NCI-H82 (cell line): ENCODE results near the gene IDI1.
"Not testable (repeated sequence)": the region's sequence is repeated elsewhere in the genome, so short reads cannot be mapped to it uniquely, and the experiment has no call there.

ENCODE experiments used
- DNase-seq: peaks from one replicate; lab custom pipeline; 2025; lab: John Stamatoyannopoulos, UW

IDI1 gene

DNA sequence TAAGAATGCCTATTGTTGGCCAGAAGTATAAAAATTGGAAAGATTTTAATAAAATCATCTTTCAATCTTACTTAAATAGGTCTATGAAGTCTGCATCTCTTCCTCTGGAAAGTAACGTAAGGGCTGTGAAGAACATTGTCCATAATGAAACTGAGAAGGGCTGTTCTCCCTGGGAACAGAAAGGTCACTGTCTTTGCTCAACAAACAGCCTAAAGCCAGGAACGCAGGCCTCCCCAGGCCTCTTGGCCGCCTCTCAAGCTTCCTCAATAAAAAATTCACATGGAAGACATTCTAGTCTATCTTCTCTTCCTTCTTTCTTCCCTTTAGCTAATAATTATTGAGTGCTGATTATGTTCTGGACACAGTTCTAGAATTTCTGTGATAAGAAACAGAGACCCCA lies 14.2 kb downstream of the IDI1 start:
- no peak for DNase-seq

DNA sequence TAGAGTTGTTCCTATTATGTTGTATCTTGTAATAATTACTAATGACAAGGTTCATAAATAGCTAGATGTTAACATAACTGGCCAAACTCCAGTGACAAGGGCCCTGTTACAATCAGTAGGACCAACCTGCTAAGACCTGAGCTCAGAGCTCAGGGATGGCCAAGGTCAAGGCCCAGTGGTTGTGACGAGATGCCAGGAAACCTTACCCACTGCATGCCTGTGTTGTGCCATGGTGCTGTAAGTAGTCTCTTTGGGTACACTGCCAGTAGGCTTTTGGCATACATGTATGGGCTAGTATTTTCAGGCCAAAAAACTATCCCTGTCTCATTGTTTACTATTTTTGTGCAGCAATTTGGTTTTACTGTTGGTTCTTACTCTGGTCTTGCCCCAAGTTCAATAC lies 15.3 kb downstream of the IDI1 start:
- no peak for DNase-seq

DNA sequence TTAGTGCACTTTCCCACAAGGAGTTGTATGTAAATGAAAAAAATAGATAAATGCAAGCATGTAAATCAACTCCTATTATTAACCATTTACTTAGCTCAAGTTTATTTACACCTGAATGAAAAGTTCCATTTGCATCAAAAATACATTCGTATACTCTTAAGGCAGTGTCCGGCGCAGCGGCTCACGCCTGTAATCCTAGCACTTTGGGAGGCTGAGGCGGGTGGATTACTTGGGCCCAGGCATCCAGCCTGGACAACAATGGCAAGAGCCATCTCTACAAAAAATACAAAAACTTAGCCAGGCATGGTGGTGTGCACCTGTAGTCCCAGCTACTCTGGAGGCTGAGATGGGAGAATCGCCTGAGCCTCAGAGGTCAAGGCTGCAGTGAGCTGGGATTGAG lies 19.1 kb downstream of the IDI1 start:
- no peak for DNase-seq

DNA sequence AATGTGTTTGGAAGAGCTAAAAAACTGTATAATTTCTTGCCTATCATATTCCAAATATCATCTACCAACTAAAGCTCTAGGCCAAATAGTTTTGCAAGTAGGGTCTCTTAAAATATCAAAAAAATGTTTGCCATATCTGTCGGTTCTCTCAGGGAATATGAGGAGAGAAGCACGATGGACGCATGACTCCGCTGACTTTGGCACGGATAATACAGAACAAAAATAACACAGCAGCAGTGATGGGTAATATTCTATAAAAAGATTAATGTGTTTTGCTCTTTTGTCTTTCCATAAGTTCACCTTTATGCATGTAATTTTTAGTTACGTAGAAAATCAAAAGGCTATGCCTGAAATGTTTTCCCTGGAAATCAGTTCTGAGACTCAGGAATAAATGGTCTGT lies 22.3 kb downstream of the IDI1 start:
- DNase-seq, result no peak

DNA sequence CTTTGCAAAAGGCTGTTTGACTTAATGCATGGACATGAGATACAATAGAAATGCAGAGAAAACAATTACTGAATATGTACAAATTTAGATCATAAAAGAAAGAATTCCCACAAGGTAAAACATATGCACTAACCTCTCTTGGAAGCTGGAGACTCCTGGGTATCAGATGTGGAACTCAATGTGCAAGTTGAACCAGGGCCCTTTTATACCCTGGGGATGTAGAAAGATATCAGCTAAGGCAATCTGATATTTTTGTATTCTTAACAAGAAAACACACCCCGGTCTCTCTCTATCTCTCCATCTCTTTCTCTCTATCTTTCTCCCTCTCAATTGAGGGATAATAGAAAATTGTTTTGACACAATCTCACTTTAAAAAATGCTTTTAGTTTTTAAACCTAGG lies 23.2 kb downstream of the IDI1 start, which contains the start of gene IDI2:
IDI2 (minus strand) TSS at position 177 of the 400 bp plus-strand sequence. CDS start 1,136 bp downstream, outside the sequence.
- no peak for DNase-seq

DNA sequence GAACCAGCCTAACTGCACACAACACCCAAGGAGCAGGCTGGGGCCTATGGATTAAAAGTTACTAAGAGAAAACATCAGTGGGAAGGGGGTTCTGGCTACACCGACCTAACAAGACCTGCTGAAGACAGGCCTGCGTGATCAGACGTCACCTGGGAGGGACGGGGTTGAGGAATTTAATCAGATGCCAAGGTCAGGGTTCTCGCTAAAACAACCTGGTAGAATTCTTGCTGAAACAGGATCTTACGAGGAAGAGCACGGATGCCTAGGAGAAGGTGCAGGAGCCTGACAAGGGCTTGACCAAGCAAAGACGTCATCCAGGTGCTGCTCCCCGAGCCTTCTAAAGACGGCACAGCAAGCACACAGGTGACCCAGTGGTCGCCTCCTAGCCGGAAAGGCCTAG lies 24.8 kb downstream of the IDI1 start:
- no peak for DNase-seq

DNA sequence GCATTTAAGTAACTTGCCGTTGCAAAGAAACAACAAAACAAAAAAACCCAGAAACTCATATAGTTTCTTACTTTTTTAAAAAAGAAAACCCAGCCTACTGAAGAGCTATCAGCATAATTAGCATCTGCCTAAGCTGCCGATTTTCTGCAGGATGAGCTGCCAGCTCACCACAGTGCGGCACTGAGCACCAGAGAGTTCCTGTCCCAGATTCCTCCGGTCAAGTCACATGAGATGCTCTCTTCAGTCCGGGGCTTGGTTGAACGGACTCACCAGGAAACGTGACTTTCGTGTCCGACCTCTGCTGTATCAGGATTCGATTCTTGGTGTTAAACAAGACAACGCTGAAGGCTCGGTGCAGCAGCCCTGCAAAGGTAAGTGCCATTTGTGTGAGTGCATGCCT lies 26.5 kb downstream of the IDI1 start:
- DNase-seq, result peak; percentile 14

DNA sequence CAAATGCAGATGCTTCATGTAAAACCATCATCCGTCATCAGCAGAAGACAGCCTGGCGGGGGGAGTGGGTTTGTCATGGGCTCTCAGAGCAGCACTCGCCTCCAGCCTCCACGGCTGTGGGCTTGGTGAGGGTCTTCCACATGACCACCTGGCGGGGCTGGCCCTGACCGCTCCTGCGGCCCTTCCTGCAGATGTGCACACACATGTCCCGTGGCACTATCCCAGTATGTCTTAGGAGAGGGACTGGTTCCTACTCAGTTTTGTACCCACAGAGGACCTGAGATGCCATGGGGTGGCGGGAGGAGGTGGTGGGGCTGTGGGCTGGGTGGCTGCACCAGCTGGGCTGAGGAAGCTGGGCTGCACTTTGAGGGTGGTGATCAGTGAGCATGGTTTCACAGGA lies 28.0 kb downstream of the IDI1 start:
- no peak for DNase-seq

DNA sequence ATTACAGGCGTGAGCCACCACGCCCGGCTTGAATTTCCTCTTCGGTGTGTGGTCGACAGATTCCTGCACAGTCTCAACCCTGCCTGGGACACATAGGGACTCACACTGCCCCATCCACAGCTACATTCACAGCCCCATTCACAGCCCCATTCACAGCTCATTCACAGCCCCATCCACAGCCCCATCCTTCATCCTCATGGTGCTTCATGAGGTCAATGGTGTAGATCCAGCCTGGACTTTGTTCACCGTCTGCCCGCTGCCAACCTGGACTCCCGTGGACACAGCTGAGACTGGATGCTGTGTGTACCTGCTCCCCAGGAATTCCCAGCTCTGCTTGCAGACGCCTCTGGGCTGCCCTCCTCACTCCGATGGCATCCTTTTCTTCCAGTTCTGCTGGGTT lies 28.5 kb downstream of the IDI1 start:
- no peak for DNase-seq

DNA sequence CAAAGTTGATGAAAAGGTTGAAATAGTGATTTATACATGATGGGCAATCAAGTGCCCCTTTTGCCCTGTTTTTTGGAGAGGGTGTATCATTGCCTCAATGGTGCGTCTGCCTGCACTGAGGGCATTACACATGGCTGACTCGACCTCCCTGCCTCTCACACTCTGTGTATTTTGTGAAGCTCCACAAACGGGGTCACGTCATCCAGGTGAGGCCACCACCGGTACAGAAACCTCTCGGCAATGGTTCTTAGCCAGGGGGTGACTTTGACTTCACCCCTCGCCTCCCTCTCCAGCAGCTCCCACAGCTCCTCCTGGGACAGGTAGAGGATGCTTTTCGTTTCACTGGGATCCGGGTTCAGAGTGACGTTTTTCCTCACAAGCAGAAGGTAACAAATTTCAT lies 29.6 kb downstream of the IDI1 start:
- DNase-seq, result no peak

DNA sequence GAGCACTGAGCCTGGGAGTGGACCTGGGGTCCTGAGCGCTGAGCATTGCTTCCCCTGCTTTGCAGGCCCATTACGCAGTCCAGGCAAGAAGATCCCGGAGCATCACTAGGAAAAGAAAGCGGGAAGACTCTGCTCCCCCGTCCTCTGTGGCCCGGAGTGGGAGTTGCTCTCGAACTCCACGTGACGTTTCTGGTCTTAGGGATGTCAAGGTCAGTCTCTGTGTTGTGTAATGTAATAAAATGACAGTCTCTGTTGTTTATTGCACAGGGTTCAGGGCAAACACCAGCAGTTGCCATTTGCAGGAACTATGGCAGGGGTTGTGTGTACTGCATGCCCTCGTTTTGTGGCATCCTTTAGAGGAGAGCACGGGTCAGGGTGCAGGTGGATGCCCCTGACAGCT lies 33.2 kb downstream of the IDI1 start:
- no peak for DNase-seq

DNA sequence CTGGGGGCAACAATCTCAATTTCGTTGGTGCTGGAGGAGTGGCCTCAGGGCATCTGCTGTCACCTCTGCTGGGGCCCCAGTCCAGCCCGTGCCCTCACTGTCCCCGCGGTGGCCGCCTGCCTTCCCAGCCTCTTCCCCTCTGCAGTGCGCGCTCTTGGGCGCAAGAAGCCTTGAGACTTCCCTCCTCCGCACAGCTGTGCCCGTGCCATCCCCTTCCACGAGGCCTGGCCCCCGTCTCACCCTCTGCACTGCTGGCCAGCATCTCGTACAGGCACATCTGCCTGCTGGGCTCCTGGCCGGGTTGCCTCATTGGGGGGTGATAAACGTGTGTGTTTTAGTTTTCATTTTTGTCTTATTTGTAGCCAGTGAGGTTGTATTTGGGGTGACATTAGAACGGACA lies 37.2 kb downstream of the IDI1 start:
- no peak for DNase-seq

DNA sequence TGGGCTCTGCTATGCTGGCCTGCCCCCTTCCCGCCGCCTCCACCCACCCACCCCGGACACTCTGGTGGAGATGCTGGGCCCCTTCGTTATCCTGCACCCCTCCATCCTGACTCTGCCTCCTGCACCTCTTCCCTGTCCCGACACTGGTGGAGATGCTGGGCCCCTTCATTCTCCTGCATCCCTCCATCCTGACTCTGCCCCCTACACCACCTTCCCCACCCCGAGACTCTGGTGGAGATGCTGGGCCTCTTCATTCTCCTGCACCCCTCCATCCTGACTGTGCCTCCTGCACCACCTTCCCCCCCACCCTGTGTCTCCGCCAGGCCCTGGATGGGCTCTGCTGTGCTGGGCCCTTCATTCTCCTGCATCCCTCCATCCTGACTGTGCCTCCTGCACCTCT lies 38.2 kb downstream of the IDI1 start:
- DNase-seq, result no peak

DNA sequence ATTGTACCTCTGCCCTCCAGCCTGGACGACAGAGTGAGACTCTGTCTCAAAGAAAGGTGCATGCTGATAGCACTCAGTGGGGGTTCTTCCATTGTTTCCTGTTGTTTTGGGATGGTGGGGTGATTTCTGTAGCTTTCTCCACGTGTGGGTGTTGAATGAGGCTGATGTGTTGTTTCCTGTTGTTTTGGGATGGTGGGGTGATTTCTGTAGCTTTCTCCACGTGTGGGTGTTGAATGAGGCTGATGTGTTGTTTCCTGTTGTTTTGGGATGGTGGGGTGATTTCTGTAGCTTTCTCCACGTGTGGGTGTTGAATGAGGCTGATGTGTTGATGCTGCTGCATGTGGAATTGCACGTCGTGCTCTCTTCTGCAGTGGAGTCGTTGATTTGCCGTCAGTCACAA lies 39.0 kb downstream of the IDI1 start:
- DNase-seq, result not testable (repeated sequence)

DNA sequence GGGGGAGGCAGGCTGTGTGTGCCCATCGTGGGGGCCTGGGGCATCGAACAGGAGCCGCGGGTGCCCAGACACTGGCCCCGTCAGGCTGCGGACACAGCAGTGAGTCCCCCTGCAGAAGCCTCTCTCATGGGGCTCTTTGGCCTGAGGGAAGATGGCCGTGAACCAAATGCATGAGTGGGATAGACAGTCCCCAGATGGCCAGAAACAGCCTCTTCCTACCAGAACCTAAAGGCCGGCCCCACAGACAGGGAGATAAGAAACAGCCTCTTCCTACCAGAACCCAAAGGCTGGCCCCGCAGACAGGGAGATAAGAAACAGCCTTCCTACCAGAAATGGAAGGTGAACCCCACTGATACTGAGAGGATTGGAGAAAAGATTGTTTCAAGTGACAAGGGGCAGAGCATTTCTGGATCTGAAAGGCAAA lies 39.8 kb downstream of the IDI1 start:
- no peak for DNase-seq

DNA sequence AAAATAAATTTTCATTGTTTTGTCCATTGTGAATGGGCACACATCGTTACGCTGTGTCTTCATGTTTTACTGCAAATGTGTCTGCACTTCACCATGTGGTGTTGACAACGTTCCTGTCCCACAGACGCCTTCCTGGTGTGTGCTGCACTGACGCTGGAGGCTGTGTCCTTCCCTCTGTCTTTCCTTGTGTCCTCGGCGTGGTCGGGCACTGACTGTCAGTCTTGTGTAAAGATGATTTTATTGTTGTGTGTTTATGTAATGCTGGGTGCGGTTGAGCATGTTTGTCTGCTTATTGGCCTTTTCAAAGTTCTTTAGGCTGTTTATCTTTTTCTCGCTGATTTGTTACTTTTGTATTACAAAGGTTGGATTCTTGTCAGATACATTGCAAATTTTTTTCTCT lies 41.3 kb downstream of the IDI1 start:
- no peak for DNase-seq

DNA sequence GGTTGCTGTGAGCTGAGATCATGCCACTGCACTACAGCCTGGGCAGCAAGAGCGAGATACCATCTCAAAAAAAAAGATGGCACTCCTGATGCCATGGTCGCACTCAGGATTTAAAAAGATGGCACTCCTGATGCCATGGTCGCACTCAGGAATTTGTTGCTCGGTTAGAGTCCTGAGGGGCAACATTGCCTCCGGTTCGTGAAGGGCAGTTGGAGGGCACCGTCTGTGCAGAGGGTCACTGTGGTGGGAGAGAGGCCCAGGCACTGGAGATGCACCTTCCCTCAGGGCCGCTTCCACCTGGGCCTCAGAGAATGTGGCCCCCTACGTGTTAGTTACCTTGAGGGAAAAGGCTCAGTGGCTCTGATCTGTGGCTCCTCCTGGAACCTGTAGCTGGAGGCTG lies 42.3 kb downstream of the IDI1 start:
- no peak for DNase-seq

DNA sequence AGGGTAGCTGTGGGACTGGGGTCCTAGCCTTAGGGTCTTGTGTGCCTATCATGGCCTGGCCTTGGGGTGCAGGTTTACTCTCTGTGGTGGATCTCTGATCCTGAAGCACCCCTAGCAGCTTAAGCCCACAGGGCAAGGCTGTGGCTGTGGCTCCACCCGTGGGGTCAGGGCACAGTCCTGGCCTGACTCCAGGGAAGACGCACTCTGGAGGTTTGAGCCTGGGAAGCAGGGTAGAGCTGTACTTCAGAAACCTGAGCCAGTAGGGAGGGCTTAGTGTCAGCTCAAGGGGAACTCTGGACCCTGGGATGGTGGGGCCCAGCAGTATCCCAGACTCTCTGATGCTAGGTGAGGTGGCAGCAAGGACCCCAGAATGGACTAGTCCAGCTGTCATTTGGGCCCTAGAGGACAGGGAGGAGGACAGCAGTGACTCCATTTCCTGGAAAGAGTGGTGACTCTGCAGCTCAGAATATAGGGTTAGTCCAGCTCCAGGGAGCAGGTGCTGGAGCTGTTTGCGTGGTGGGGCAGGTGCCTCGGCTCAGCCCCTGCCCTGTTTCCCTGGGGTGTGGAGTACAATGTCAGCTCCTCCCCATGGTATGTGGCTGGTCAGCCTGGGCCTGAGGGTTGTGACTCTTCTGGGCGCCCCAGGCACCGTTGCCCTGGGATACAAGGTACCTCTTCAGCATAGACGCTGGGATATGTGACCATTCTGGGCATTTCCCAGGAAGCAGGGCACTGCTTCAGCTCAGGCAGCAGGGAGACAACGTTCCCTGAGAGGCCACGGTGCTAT lies 44.8 kb downstream of the IDI1 start:
- DNase-seq, result no peak

DNA sequence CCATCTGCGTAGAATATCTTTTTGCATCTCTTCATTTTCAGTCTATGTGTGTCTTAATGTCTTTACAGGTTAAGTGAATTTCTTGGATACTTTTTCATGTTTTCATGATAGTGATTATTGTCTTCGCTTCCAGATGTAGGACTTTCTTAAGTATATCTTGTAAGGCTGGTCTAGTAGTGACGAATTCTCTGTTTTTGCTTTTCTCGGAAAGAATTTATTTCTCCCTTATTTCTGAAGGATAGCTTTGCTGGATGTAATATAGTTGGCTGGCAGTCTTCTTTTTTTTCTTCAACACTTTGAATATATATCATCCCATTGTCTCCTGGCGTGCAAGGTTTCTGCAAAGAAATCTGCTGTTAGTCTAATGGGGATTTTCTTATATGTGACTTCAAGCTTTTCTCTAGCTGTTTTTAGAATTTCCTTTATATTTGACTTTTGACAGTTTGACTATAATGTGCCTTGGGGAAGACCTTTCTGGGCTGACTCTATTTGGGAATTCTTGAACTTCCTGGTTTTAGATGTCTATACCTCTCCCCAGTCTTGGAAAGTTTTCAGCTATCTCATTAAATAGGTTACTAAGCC lies 46.4 kb downstream of the IDI1 start:
- no peak for DNase-seq

DNA sequence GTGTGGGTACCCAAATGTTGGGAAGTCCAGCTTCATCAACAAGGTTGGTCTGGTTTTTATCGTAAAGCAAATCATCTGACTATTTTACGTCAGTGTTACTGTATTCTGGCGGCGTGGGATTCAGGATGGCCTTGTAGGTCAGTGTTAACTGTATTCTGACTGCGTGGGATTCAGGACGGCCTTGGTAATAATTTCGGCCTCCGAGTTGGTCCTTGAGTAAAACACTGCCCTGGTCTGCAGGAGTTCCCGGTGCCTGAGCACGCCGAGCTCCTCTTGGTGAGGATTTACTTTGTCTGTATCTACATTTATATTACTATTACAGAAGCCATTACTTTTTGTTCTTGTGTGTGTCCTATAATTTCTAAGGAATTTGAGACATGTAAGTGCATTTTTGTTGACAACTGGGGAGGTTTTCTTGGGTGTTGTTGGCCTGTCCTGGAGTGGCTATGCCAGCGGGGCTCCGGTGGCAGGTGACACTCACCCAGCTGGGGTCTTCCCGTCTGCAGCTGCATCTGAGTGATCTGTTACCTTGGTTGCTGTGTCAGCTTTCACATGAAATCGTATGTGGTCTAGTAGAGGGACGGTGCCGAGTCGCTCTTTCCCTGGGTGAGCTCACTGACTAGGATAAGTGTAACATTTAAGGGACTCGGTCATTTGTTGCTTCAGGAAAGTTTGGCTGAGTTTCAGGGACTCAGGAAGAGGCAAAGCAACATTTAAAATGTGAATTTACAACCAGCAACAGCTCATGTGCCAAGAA lies 51.5 kb downstream of the IDI1 start:
- no peak for DNase-seq

DNA sequence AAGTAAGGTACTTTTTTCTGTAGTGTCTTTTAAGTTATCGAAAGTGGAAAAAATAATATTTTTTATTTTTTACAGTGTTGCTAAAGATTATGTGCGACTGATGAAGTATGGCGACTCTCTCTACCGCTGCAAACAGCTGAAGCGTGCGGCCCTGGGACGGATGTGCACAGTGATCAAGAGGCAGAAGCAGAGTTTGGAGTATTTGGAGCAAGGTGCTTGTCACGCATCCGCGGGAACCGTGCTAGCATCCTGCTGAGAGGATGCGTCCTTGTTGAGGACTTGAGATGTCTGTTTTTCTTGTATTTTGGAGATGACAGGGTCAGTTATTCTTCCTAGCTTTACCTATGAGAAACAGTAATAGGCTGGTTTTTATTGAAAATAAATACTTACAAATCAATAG lies 52.9 kb downstream of the IDI1 start:
- DNase-seq, result no peak

DNA sequence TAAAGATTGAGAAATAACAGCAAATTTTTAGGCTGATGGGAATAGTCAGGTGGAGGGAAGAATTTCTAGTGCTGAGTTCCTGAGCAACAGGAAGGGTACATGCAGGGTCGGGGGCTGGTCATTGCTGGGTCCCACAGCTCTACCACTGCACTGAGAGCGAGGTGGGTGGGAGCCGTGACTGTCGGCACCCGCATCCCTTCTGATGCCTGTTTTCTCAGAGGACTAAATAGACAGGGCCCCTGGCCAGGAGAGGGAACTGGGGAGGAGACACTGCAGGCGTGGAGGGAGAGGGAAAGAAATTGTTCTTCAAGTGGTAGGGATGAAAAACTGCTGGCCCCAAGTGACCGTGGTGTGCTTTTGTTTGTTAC lies 53.4 kb downstream of the IDI1 start:
- DNase-seq, result no peak

DNA sequence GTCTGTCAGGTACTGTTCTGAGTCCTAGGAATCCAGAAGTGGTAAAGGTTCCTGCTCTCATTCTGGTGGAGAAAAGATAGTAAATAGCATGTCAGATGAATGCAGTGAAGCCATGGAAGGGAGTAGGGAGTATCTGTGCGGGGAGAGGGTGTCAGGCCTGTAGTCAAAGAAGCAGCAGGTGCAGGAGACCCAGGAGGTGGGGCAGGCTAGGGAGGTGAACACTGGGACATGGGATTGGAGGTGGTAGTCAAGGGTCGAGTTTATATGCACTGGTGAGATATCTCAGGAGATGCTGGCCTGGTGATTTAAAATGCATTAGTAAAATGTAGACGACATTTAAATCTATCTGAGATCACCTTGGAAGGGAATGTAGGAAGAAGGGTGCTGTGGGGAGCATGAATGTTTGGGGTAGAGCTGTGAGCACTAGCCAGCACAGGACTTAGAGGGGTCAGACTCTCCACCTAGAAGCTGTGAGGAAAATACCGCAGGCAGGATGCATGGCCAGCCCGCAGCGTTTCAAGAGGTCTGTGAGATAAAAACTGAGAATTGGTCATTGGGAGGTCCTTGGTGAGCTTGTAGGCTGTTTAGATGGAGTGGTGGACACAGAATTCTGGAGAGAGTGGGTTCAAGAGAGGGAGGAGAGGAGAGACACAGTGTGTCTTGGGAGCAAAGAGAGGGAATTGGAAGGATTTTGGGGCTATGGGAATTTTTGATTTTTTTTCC lies 53.9 kb downstream of the IDI1 start:
- DNase-seq, result no peak
